ENCODE results near the gene ENPP5.

Gene ENPP5

GRCh38 chr6:46113370-46113769 is 57.4 kb downstream of the ENPP5 start:
- TF ChIP-seq ZFX (IDR thresholded peaks at IDR 0.05): no peak
- no peak for TF ChIP-seq CTCF (conservative IDR thresholded peaks at IDR 0.05)
- no peak overlapping the region for H3K27ac ChIP-seq

All from C4-2B (cell line).